K562 (cell line): ENCODE results near the gene CSTPP1. TPM values are rescaled to one million over a fixed set of nuclear protein-coding genes. Genes with fewer than 3 reads are reported as not detected.

Source experiments
- ELF2 ChIP-seq: fragments of 250-450 bp; sonication (Bioruptor Pico); IDR thresholded peaks from 2 replicates; pipeline ENCODE4 v1.5.0; 2021; ENCODE audit warnings: mild to moderate bottlenecking
- ETV5 ChIP-seq: sonication (generic); formaldehyde crosslinking; IDR thresholded peaks from 2 replicates; pipeline ENCODE4 v1.4.0; 2020; ENCODE audit warnings: low read depth, mild to moderate bottlenecking, missing genetic modification reagents
- FOXP4 ChIP-seq: sonication (generic); formaldehyde crosslinking; IDR thresholded peaks from 2 replicates; pipeline ENCODE4 v1.8.0; 2022; ENCODE audit warnings: mild to moderate bottlenecking, missing genetic modification reagents, borderline replicate concordance
- GATAD2A ChIP-seq: fragments of 450-650 bp; IDR thresholded peaks from 2 replicates; pipeline ENCODE4 v1.6.1; 2017
- JUN ChIP-seq, 2 experiments: sonication (generic) in 1 of 2; formaldehyde crosslinking in 1 of 2; IDR thresholded peaks; 2 replicates each; pipeline versions ENCODE4 v1.6.1 to v1.8.0; 2012 to 2022; ENCODE audit warnings: borderline replicate concordance in 2 of 2, mild to moderate bottlenecking in 2 of 2, improper control_type of control experiment in 1 of 2, low read depth in 1 of 2, low read length in 1 of 2, missing genetic modification reagents in 1 of 2
- MEIS2 ChIP-seq: fragments of 450-650 bp; IDR thresholded peaks from 2 replicates; pipeline ENCODE4 v1.6.1; 2014; ENCODE audit warnings: mild to moderate bottlenecking; ENCODE audit not compliant: partially characterized antibody
- PPARD ChIP-seq: fragments of 250-450 bp; sonication (Bioruptor Pico); IDR thresholded peaks from 2 replicates; pipeline ENCODE4 v1.8.0; 2022; ENCODE audit warnings: inconsistent platforms, mild to moderate bottlenecking, moderate library complexity
- PRDM10 ChIP-seq: fragments of 450-650 bp; IDR thresholded peaks from 2 replicates; pipeline ENCODE4 v1.6.1; 2018; ENCODE audit not compliant: partially characterized antibody
- RBM14 ChIP-seq: fragments of 200-400 bp; formaldehyde crosslinking; IDR thresholded peaks from 2 replicates; pipeline ENCODE4 v1.6.1; 2018; ENCODE audit warnings: low read depth, mild to moderate bottlenecking, low read length, moderate library complexity, borderline replicate concordance; ENCODE audit not compliant: insufficient read depth
- ZNF518B ChIP-seq: fragments of 250-450 bp; sonication (Bioruptor Pico); IDR thresholded peaks from 2 replicates; pipeline ENCODE4 v1.5.0; 2021; ENCODE audit warnings: mild to moderate bottlenecking, moderate library complexity
- ZNF740 ChIP-seq, 3 experiments: fragments of 200-800 bp in 1 of 3; sonication (Bioruptor generic) in 1 of 3; sonication (generic) in 1 of 3; formaldehyde crosslinking in 1 of 3; IDR thresholded peaks; 2 replicates each; pipeline versions ENCODE4 v1.6.1 to v1.8.0; 2016 to 2022; ENCODE audit warnings: mild to moderate bottlenecking in 2 of 3, missing compliant biosample characterization in 2 of 3, missing genetic modification characterization in 2 of 3, missing genetic modification reagents in 1 of 3
- ZNF77 ChIP-seq: fragments of 250-450 bp; sonication (Bioruptor Pico); IDR thresholded peaks from 2 replicates; pipeline ENCODE4 v1.5.0; 2020
- polyA plus RNA-seq, 8 experiments: library from polyadenylated mRNA; depleted of rRNA in 4 of 8; stranded (reverse) in 5 of 8; unstranded in 3 of 8; fragments of >200 nt; fragmentation: Nextera tagmentation in 2 of 8; fragmentation: Illumina TruSeq in 1 of 8; extraction: Ambion mirVana in 2 of 8; extraction: Trizol in 1 of 8; gene quantifications; 2 replicates each; pipeline versions ENCODE4 v1.2.1 to v1.2.3, GENCODE V29; 2011 to 2014; ENCODE audit warnings: inconsistent platforms in 1 of 8, missing spikeins in 1 of 8
- total RNA-seq, 7 experiments: library from RNA; depleted of rRNA in 6 of 7; stranded (reverse); fragments of >200 nt in 6 of 7; fragmentation: Illumina TruSeq in 2 of 7; extraction: Trizol in 2 of 7; gene quantifications; 2 replicates each; pipeline versions ENCODE4 v1.2.1 to v1.2.3, GENCODE V29; 2011 to 2021; ENCODE audit warnings: low replicate concordance in 1 of 7

CSTPP1 gene
- total and polyA plus RNA-seq, 9 of the 15 experiments (the other 6 are each of a cell fraction or from before 2014, with no cell fraction given): 6.5 to 17.8 (median 9.2) TPM

- no peak; the same call in 1 of the 2 replicates for TF ChIP-seq ETV5 (CRISPR knock-in tag)
- no peak for TF ChIP-seq GATAD2A
- no peak for TF ChIP-seq MEIS2
- TF ChIP-seq JUN (IDR thresholded peaks at IDR 0.05; ENCODE audit: borderline replicate concordance, low read depth, low read length): no peak
- TF ChIP-seq JUN (CRISPR knock-in tag; IDR thresholded peaks at IDR 0.05; ENCODE audit: borderline replicate concordance): no peak
- no peak for TF ChIP-seq PPARD
- no peak for TF ChIP-seq ZNF518B (CRISPR knock-in tag)
- peak; percentile 70 for TF ChIP-seq PRDM10
- TF ChIP-seq ELF2 (CRISPR knock-in tag): no peak
- TF ChIP-seq FOXP4 (CRISPR knock-in tag): no peak
- no peak for TF ChIP-seq ZNF77
- TF ChIP-seq RBM14: no peak
- TF ChIP-seq ZNF740 (CRISPR knock-in tag; IDR thresholded peaks at IDR 0.05): no peak
- no peak for TF ChIP-seq ZNF740 (tag; IDR thresholded peaks at IDR 0.05)
These were observed at the start of gene CSTPP1 (continued) for GRCh38 chr11:46936138-46937110.
